ENCODE measurements around the gene KRTAP12-3.
"Not testable (repeated sequence)": the region's sequence is repeated elsewhere in the genome, so short reads cannot be mapped to it uniquely, and the experiment has no call there.

KRTAP12-3 gene

DNA sequence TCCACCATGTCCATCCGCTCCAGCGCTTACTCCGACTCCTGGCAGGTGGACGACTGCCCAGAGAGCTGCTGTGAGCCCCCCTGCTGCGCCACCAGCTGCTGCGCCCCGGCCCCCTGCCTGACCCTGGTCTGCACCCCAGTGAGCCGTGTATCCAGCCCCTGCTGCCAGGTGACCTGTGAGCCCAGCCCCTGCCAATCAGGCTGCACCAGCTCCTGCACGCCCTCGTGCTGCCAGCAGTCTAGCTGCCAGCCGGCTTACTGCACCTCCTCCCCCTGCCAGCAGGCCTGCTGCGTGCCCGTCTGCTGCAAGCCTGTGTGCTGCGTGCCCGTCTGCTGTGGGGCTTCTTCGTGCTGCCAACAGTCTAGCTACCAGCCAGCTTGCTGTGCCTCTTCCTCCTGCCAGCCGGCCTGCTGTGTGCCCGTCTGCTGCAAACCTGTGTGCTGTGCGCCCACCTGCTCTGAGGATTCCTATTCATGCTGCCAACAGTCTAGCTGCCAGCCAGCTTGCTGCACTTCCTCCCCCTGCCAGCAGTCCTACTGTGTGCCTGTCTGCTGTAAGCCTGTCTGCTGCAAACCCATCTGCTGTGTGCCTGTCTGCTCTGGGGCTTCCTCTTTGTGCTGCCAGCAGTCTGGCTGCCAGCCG lies 30.4 kb upstream of the KRTAP12-3 start:
- DNase-seq (ENCODE audit: low spot score), result not testable (repeated sequence)

DNA sequence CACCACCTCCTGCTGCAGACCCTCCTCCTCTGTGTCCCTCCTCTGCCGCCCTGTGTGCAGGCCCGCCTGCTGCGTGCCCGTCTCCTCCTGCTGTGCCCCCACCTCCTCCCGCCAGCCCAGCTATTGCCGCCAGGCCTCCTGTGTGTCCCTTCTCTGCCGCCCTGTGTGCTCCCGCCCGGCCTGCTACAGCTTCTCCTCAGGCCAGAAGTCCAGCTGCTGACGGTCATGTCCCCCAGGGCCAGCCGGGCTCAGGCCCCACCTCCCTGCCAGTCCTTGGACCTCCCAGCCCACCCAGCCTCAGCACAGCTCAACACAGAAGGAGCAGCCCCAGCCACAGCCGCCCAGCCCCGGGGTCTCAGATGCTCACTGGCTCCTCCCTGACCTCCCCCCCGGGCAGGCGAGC lies 29.9 kb upstream of the KRTAP12-3 start:
- not testable (repeated sequence) for DNase-seq (ENCODE audit: low spot score)

DNA sequence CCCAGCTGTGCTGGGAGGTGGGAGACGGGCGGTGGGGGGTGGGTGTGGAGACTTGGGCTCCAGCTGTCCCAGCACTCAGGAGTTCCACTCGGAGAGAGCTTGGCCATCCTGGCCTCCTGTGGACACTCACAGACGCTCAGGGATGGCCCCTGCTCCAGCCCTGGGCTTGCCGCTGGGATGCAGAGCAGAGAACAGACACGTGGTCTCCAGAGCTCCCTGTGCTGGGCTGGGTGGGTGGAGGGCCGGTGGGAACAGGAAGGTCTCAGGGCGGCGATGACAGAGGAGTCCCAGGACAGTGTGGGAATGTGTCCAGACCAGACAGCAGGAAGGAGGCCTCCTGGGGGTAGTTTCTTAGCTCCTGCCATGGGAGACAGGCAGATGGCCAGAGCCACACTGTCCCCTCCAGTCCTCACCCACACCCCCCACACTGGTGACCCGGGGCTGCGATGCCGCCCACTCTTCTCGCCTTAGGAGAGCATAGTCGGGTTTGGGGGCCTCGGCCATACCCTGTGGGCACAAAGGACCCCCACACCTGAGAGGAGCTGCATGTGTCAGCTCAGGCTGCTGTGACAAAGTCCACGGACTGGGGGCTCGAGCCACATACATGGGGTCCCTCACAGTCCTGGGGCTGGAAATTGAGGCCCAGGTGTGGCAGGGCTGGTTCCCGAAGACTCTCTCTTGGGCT lies 28.9 kb upstream of the KRTAP12-3 start:
- DNase-seq (ENCODE audit: low spot score), result no peak

DNA sequence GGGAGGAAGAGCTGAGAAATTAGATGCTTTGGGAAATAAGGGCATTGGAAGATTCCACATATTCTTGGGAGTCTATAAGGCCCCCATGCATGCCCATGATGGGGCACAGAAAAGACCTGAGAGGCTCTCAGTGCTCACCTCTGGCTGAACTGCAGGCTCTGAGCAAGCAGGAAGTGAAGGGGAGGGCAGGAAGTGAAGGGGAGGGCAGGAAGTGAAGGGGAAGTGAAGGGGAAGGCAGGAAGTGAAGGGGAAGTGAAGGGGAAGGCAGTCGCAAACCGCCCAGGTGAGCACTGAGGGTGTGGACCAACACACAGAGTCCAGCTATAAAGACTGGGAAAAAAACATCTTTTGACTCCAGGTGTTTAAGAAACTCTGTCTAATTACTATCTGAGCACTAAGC lies 27.3 kb upstream of the KRTAP12-3 start:
- DNase-seq (ENCODE audit: low spot score), result no peak

DNA sequence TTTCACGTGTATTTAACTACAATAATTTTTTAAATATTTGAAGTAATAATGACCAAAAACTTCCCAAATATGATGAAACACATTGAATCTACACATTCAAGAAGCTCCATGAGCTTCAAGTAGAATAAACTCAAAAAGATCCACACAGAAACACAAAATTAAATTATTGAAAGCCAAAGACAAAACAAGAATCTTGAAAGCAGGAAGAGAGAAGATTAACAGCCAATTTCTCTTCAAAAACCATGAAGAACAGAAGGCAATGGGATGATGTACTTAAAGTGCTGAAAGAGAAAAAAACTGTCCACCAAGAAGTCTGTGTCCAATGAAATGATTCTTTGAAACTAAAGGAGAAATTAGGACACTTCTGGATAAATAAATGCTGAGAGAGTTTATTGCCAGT lies 25.7 kb upstream of the KRTAP12-3 start:
- DNase-seq (ENCODE audit: low spot score), result no peak

DNA sequence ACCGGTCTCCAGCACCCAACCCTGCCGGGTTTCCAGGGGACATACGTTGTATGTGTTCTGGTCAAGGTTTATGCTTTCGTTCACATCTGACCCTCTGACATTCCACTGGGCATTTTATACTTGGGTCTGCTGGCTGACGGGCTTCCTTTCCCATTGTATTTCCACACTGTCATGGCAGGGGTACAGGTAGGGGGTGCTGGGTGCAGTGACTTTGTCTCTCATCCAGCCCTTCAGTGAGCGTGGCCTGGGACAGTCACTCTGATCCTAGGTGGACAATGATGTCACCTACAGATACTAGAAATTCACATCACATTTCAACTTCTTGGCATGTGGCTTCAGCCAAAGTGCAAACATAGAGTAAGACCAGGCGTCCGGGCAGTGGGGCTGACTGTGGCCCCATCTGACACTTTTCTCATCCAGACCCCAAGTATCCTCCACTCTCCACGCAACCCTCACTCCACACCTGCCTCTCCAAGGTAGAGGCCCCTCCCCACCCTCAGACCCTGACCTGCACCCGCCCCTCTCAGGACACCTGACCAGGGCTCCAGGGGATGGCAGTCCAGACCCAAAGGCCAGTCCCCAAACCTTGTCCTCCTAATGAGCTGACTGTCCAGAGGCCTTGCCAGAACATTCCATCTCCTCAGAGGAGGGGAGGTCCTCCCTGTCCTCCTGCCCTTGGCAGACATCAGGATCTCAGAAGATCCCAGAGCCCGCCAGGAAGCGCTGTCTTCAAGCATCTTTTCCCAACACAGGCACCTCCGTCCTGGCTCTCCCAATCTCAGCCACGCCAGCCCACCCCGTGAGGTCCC lies 21.3 kb upstream of the KRTAP12-3 start:
- no peak for DNase-seq (ENCODE audit: low spot score)

DNA sequence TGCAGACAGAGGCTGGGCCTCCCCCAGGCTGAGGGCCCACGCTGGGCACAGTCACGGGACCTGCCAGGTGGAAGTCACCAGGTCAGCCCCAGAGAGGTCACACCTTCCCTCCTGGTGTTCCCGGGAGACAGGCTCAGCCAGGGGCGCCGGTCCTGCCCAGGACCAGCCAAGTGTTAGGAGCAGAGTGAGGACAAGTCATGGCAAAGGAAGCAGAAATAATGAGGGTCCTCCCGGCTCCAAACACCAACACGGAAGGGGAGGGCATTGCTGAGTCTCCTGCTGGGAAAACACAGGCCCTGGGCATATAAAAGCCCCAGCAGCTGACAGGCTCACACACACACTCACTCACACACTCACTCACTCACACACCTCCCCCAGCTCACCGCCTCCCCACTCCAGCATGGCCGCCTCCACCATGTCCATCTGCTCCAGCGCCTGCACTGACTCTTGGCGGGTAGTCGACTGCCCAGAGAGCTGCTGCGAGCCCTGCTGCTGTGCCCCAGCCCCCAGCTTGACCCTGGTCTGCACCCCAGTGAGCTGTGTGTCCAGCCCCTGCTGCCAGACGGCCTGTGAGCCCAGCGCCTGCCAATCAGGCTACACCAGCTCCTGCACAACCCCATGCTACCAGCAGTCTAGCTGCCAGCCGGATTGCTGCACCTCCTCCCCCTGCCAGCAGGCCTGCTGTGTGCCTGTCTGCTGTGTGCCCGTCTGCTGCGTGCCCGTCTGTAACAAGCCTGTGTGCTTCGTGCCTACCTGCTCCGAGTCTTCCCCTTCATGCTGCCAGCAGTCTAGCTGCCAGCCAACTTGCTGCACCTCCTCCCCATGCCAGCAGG lies 20.5 kb upstream of the KRTAP12-3 start, which contains the start of gene KRTAP10-10:
TSS of gene KRTAP10-10 (plus strand) at position 339 of the 833 bp plus-strand sequence. CDS start at position 401, 62 bp downstream.
- DNase-seq (ENCODE audit: low spot score), result no peak

DNA sequence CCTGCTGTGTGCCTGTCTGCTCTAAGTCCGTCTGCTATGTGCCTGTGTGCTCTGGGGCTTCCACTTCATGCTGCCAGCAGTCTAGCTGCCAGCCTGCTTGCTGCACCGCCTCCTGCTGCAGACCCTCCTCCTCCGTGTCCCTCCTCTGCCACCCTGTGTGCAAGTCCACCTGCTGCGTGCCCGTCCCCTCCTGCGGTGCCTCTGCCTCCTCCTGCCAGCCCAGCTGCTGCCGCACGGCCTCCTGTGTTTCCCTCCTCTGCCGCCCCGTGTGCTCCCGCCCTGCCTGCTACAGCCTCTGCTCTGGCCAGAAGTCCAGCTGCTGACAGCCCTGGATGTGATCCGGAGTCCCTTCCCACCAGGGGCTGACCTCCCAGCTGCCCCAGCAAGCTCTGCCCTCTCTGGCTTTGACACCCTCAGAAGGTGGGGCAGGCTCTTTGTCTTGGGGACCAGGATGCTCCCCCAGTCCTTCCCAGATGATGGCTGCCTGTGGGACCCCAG lies 19.8 kb upstream of the KRTAP12-3 start:
- DNase-seq (ENCODE audit: low spot score), result not testable (repeated sequence)

DNA sequence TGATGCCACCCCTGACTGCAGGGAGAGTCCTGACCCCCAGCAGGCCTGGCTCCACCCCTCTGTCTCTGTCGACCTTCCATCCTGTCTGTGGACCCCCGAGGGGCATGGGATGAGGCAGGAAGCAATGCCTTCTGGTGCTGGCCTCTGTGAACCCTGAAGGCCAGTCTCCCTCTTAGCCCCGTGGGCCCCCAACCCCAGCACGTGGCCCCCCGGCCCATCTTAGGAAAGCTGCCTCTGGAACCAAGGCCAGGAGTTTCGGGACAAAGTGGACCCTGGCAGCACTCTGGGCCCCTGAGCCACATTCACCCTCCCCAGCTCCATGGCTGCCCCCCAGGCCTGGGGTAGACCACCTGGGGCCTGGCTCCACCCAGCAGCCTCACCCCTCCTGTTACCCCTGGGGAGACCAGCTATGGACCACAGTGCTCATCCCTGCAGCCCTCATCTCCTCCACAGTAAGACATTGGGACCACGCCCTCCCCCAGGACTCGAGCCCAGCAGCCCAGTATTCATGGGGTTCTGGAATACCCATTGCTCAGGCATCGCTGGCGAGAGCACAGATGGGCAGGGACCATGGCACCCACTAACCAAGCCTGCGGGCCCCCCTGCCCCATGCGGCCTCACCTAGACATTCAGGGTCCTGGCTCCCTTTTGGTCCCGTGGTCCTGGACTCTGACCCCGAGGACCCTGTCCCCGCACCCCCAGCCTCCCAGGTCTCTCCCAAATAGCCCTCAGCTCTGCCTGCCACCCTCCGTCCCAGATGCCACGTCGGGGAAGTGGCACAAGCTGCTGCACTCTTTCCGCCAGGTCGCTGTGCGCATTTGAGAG lies 19.0 kb upstream of the KRTAP12-3 start:
- not testable (repeated sequence) for DNase-seq (ENCODE audit: low spot score)

DNA sequence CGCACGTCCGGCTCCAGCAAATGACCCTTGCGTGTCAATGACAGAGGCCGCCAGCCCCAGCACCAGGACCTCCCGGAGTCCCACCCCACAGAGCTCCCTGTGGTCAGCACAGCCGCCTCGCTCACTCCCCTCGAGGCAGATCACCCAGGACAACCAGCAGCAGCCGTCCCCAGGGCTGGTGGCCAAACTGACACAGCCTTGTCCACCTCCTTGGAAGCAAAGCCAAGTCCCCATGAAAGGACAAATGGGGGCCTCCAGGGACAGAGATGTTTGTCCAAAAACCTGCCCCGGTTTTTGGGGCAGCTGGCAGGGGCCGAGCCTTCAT lies 18.4 kb upstream of the KRTAP12-3 start:
- DNase-seq (ENCODE audit: low spot score), result no peak

DNA sequence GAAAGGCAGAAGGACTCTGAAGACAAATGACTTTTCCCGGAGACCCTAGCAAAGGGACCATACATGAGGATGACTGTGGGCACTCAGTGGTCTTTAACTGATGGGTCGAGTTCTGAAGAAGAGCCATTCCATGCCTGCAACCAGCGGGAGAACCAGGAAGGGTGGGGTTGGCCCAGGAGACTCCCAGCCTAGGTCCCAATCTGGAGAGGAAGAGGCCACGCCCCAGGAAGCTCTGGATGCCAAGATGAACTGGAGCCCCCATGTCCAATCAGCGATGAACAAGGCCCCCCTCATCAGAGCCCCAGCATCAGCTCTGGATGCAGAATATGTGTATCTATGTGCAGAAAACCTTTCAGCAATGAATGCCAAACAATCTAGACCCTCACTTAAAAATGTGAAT lies 17.0 kb upstream of the KRTAP12-3 start:
- DNase-seq (ENCODE audit: low spot score), result no peak

DNA sequence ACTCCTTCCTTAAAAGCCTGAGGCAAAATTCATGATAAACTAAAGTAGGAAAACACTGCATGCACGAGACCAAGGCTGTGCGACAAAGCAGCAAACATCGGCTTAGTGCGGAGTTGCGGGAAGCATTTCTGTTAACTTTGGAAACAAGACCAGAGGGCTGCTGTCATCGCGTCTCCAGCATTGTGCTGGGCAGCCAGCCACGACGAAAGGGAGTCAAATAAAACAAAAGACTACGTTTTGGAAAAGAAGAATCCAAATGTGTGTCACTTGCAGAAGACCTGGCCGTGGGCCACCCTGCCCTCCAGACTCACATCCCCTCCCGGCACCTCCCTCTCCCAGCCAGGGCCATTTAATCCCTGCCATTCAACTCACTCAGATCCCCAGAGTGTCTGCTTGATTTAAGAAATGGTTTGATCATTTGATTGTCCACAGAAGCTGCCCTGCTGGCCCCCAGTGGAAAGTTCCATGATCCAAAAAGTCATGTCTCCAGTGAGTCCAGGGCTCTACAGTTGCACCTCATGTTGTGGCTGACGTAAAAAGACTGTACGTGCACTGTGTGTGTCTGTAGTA lies 13.9 kb upstream of the KRTAP12-3 start:
- no peak for DNase-seq (ENCODE audit: low spot score)

DNA sequence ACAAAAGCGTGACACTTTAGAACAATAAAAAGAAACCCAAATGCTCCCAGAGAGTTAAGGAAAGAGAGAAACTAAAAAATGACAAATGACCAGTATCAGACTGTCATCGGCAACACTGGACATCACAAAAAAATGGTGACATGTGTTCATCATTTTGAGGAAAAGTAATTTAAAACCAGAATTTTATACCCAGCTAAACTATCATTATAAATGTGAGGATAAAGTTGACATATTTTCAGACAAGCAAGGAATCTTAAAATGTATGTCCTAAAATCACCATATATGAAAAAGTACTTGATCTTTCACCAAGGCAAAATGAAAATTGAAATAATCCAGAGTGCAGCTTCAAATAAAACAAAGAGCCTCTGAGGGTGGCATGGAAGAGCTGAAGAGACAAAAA lies 12.9 kb upstream of the KRTAP12-3 start:
- no peak for DNase-seq (ENCODE audit: low spot score)

DNA sequence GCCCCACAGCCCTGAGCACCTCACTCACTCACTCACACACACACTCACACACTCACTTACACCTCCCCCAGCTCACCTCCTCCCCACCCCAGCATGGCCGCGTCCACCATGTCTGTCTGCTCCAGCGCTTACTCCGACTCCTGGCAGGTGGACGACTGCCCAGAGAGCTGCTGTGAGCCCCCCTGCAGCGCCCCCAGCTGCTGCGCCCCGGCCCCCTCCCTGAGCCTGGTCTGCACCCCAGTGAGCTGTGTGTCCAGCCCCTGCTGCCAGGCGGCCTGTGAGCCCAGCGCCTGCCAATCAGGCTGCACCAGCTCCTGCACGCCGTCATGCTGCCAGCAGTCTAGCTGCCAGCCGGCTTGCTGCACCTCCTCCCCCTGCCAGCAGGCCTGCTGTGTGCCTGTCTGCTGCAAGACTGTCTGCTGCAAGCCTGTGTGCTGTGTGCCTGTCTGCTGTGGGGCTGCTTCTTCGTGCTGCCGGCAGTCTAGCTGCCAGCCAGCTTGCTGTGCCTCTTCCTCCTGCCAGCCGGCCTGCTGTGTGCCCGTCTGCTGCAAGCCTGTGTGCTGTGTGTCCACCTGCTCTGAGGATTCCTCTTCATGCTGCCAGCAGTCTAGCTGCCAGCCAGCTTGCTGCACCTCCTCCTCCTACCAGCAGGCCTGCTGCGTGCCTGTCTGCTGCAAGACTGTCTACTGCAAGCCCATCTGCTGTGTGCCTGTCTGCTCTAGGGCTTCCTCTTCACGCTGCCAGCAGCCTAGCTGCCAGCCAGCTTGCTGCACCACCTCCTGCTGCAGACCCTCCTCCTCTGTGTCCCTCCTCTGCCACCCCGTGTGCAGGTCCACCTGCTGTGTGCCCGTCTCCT lies 11.1 kb upstream of the KRTAP12-3 start, which contains the start of gene KRTAP10-11:
TSS of gene KRTAP10-11 (plus strand) at position 49 of the 856 bp plus-strand sequence. CDS start at position 94, 45 bp downstream.
- not testable (repeated sequence) for DNase-seq (ENCODE audit: low spot score)

DNA sequence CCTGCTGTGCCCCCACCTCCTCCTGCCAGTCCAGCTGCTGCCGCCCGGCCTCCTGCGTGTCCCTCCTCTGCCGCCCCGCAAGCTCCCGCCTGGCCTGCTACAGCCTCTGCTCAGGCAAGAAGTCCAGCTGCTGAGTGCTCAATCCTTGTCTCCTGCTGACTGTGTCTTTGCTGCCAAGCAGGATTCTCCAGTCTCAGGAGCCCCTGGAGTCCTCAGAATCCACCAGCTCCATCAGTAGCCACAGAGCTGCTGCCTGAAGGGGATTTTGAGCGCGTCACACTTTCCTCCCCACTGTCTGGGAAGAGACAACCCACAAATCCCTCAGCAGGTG lies 10.5 kb upstream of the KRTAP12-3 start:
- no peak for DNase-seq (ENCODE audit: low spot score)

DNA sequence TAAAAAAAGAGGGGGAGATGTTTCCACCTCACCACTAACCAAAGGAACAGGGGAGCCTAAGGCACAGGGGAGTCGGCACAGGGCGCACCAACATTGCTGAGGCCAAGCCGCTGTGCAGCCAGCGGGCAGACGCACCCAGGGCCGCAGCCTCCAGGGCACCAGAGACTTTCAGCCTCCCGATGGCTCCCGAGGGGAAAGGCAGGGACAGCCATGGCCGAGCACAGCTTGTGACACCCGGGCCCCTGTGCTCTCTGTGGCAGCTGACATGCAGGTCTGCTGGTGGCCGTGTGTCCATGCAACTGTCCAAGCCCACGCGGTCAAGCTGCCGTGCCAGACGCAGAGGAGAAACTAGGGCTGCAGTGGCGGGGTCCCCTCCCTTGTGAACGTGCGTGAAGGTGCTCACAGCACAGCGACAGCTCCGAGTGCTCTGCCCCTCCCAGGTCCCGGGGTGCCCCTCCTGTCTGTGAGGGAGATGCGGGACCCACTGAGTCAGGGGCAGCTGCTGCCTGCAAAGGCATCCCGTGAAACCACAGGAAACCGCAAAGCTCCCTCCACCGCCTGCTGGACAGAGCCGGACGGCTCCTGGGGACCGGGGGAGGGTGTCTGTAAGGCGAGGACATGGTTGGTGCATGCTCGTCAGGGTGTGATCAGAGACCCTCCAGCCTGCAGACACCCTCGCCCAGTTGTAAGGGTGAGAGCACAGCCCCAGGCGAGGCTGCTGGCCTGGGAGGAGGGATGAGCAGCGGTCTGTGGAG lies 9.0 kb upstream of the KRTAP12-3 start:
- no peak for DNase-seq (ENCODE audit: low spot score)

DNA sequence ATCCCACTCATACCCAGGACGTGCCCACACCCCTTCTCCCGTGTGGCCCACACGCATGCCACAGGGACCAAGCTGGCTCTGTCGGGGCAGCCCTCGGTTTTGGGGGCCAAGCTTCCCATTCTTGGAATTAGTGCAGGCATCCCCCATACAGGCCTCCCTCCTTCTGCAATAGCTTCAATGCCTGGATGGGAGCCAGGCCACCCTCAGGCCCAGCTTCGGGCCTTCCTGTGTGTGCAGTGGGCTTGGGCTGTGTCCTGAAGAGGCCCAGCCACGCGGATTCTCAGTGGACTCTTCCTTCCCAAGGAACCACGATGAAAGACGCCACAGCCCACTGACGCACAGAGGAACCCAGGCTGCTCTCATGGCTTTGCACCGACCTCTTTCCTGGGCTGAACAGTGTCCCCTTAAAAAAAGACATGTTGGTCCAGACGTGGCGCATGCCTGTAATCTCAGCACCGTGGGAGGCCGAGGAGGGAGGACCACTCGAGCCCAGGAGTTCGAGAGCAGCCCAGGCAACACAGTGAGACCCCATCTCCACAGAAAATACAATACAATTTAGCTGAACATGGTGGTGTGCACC lies 8.1 kb upstream of the KRTAP12-3 start:
- no peak for DNase-seq (ENCODE audit: low spot score)

DNA sequence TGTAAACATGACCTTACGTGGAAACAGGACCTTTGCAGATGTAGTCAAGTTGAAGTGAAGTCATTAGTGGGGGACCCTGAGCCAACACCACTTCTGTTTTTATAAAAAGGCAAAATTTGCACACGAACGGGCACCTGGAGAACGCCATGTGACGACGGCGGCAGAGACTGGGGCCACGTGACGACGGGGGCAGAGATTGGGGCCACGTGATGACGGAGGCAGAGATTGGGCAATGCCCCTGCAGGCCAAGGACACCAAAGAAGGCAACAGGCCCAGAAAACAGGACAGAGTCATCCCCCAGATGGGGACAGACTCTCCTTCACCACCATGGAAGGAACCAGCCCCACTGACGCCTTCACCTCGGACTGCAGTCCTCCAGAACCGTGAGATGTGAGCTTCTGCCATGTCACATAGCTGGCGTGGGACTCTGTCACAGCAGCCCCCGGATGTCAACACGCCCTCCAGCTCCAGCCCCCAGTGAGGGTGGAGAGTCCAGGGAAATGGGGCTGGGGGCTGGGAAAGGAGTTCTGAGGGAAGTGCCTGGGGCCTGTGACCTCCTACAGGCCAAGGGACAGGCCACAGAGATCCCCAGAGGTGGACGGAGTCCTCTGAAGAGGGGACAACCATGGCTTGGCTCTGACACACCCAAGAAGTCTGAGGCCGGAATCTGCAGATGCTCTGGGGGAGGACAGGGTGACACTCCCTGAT lies 7.3 kb upstream of the KRTAP12-3 start:
- no peak for DNase-seq (ENCODE audit: low spot score)

Data from AG20443 (cell line).